Caki2 (cell line): Measurements from ENCODE around the gene ANKRD61. TPM values are rescaled to one million over a fixed set of nuclear protein-coding genes. Genes with fewer than 3 reads are reported as not detected.
"Not testable (repeated sequence)": the region's sequence is repeated elsewhere in the genome, so short reads cannot be mapped to it uniquely, and the experiment has no call there.

Experiments
- DNase-seq: peaks from one replicate; pipeline ENCODE4 v3.0.0-alpha.2; 2015; ENCODE audit warnings: low read depth
- in situ Hi-C: cut with HindIII; loops from 2 replicates; pipeline ENCODE4 v1.10.0; 2016; ENCODE audit warnings: low sequenced_read_pairs, low pct_unique_long_range_greater_than_20kb, mixed read lengths
- total RNA-seq: library from RNA; depleted of rRNA; stranded (reverse); fragments of >200 nt; shearing (Covaris generic); gene quantifications from 2 replicates; pipeline ENCODE4 v1.2.3, GENCODE V29; 2014; ENCODE audit warnings: low replicate concordance

The ANKRD61 gene
- total RNA-seq, 1 experiment from 2014 or later = not detected

DNA sequence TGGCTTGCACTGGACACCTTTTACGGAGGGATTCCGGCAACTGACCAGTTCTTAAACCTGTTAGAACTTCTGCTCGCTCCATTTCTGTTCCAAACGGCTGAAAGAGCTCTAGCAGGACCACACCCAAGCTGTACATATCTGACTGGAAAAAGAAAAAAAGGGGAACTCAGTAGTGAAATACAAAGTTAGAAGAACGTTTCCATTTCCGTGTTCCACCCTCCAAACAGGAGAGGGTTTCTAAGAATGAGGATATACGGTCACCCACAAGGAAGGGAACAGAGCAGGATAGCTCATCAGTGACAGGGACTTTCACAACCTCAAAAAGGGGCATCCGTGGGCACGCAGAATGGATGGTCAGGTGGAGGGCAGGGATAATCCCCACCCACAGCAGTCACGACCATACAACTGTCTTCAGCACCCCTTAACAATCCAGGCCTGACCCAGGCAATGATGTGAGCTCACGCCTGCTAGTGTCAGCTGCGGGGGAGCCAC lies 4.3 kb upstream of the ANKRD61 start:
- in situ Hi-C loops = no loop called here

DNA sequence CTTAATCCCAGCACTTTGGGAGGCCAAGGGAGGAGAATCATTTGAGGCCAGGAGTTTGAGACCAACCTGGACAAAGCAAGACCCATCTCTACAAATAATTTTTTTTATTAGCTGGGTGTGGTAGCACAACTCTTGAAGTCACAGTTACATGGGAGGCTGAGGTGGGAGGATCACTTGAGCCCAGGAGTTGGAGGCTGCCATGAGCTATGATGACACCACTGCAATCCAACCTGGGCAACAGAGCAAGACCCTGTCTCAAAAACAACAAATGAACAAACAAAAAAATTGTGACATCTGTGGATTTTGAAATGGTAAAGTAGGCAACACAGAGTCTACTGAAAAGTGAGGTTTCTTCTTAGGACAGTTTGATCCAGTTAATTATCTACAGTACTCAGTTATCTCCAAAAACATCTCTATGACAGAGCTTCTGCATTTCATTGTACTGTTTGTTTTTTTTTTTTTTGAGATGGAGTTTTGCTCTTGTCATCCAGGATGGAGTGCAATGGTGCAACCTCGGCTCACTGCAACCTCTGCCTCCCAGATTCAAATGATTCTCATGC lies 3.3 kb upstream of the ANKRD61 start:
- in situ Hi-C loops = no loop called here
- no peak for DNase-seq

More for the DNA sequence above, 4.3 kb upstream of the ANKRD61 start:
- no peak for DNase-seq

GRCh38 chr7:6028563-6028962 lies 2.6 kb upstream of the ANKRD61 start:
- in situ Hi-C loops = no loop called here

DNA sequence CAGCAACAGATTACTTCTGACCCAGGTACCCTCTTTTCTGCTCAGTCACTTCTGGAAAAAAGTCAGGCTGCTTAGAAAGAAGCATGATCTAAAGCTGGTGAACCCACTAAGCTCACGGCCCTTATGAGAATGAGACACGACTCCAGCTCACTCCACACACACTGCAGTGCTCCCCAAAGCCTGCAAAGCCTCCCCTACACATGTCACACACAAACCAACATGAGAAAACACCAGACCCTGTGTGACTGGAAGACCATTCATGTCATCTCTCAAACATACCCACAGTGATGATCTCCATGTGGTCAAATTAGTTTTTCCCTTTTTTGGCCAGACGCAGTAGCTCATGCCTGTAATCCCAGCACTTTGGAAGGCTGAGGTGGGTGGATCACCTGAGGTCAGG lies 391 bp downstream of the ANKRD61 start:
- in situ Hi-C loops = no loop called here
- no peak for DNase-seq

More at GRCh38 chr7:6028563-6028962, 2.6 kb upstream of the ANKRD61 start:
- no peak for DNase-seq

DNA sequence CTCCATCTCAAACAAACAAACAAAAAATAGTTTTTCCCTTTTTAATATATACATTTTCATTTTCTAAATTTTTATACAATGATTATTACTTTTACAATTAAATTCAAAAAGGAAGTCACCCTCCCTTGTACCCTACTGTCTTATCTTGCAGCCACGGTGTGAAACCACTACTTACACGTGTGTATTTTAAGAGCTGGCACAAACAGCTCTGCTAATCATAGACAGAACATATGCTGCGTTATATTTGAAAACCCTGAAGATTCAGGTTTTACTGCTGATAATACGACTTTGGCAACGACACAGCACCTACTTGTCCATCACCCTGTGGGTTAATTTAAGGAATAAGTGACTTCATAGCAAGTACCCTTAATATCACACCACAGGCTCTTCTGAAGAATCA lies 991 bp downstream of the ANKRD61 start:
- DNase-seq = no peak
- in situ Hi-C loops = no loop called here

- in situ Hi-C loops = no loop called here
- no peak for DNase-seq
Measured at GRCh38 chr7:6032641-6033040, 1.5 kb downstream of the ANKRD61 start.

DNA sequence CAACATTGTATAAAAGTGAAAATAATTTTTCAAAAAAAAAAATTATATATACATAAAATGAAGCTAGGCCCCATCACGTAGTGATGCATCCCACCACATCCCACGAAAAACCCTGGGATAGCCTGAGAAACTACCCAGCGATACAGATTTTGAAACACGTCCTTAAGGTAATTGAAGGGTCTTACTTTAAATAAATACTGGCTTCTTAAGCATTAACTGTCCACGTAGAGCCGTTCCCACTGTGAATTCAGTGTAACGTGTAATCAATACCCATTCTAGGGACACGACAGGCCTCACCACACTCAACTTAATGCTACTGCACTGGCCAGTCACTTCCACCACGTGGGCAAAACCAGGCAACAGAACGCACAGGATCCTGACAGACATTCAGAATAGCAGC lies 4.0 kb downstream of the ANKRD61 start:
- in situ Hi-C loops = no loop called here

GRCh38 chr7:6035686-6036085 lies 4.5 kb downstream of the ANKRD61 start:
- in situ Hi-C loops = no loop called here
- DNase-seq = no peak

More for the DNA sequence above, 4.0 kb downstream of the ANKRD61 start:
- DNase-seq = no peak

GRCh38 chr7:6049780-6050179 lies 18.6 kb downstream of the ANKRD61 start:
- in situ Hi-C loops = no loop called here
- DNase-seq = no peak

DNA sequence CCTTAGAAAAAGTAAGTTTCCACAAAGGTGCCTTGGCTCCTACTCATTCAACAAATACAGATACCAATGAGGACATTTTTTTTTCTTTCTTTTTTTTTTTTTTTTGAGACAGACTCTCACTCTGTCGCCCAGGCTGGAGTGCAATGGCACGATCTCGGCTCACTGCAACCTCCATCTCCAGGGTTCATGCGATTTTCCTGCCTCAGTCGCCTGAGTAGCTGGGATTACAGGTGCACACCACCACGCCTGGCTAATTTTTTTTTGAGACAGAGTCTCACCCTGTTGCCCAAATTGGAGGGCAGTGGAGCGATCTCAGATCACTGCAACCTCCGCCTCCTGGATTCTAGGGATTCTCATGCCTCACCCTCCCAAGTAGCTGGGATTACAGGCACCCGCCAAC lies 20.0 kb downstream of the ANKRD61 start:
- in situ Hi-C loops, DNase-seq: not testable (repeated sequence)

GRCh38 chr7:6056616-6057015 lies 25.4 kb downstream of the ANKRD61 start:
- no peak for DNase-seq
- in situ Hi-C loops = no loop called here

DNA sequence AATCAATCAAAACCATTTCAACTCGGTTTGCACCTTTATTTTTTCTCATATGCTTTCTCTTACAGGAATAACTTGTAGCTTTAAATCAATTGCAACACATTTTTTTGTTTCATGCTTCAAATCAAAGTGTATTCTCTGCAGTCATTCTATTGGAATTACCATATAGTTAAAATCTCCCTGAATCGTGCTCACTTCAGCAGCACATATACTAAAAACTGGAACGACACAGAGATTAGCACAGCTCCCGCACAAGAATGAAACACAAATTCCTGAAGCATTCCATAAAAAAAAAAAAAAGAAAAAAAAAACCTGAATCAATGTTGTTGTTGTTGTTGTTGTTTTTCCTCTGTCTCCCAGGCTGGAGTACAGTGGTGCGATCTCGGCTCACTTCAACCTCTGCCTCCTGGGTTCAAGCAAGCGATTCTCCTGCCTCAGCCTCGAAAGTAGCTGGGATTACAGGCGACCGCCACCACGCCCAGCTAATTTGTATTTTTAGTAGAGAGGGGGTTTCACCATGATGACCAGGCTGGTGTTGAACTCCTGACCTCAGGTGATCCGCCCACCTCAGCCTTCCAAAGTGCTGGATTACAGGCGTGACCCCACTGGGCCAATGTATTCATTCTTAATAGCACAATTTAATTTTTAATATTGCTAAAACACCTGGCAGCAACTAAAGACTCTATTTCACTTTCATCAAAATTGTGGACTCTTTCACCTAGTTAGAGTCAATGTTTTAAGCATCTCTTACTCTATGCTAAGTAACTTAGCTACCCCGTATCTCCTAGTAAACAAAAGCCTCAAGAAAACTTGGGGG lies 26.3 kb downstream of the ANKRD61 start:
- peak; percentile 19 for DNase-seq
- in situ Hi-C loops = no loop called here

GRCh38 chr7:6059941-6060340 lies 28.8 kb downstream of the ANKRD61 start:
- DNase-seq = not testable (repeated sequence)

DNA sequence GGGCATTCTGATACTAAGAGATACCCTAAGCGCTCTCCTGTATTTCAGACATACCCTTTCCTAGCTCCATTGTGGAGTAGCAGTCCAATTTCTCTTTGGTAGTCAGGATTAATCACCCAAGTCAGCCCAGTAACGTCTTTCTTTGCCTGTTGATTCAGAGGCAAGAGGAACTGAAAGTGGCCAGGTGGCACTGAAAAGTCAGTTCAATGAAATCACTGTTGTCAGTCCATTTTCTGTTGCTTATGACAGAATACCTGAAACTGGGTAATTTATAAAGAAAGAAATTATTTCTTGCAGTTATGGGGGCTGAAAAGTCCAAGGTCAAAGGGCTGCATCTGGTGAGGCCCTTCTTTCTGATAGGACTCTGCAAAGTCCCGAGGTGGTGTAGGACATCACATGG lies 40.2 kb downstream of the ANKRD61 start:
- in situ Hi-C loops = no loop called here
- DNase-seq = no peak

More at GRCh38 chr7:6059941-6060340, 28.8 kb downstream of the ANKRD61 start:
- in situ Hi-C loops = not testable (repeated sequence)

DNA sequence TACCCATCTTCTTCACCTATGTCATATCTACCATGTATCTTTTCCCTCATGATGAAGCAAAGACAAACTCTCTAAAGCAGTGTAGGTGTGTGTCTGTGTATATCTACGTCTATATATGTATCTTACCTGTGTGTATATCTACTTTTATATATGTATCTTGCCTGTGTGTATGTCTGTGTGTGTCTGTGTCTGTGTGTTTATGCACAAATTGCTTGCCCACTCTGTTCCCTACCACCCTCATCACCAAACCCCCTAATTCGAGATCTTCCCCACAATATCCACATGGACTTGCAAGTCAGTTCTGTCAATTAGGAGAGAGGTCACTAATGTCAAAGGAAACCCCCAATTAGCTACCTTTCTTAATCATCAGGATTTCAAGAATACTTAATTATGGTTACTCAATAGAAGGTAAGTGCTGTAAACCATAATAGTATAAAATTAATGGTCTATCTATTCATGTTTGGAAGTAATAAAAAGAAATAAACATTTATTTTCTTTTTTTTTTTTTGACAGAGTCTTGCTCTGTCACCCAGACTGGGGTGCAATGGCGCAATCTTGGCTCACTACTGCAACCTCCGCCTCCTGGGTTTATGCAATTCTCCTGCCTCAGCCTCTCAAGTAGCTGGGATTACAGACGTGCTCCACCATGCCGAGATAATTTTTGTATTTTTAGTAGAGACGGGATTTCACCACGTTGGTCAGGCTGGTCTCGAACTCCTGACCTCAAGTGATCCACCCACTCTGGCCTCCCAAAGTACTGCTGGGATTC lies 43.6 kb downstream of the ANKRD61 start:
- in situ Hi-C loops = no loop called here
- DNase-seq = no peak

DNA sequence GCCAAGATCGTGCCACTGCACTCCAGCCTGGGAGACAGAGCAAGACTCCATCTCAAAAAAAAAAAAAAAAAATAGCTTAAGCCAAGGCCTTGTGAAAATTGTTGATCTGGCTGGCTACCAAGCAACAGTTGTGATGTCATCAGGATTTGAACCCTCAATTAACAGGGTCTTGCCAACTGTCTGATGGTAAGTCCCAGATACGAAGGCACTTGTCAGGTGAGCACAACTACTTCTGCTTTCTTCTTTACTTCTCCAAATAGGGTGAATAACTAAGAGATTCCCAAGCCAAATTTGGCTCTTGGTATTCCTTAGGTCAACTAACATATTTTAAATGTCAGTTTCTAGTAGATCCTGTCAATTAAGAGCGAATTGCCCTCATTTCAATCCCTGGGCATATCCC lies 47.4 kb downstream of the ANKRD61 start:
- in situ Hi-C loops = no loop called here
- DNase-seq = no peak

GRCh38 chr7:6083047-6083446 lies 51.9 kb downstream of the ANKRD61 start:
- in situ Hi-C loops, DNase-seq: not testable (repeated sequence)
